ENCODE measurements around the gene CPVL.

Gene CPVL

GRCh38 chr7:28999895-29000716 lies 146.2 kb downstream of the CPVL start:
- H3K27ac ChIP-seq (ENCODE audit: low read depth in 2 of 2, low read length in 2 of 2) = no peak overlapping the region
- no peak overlapping the region for H3K9ac ChIP-seq (ENCODE audit: low read depth in 1 of 2, low read length in 2 of 2)
- H3K4me1 ChIP-seq (ENCODE audit: control insufficient read depth in 2 of 2, insufficient read depth in 2 of 2, low read length in 2 of 2) = no peaks in the 10 kb centered on the region
- no peaks in the 10 kb centered on the region for H3K36me3 ChIP-seq (ENCODE audit: control insufficient read depth in 2 of 2, insufficient read depth in 2 of 2, low read length in 2 of 2)
- H3K27me3 ChIP-seq (ENCODE audit: control insufficient read depth in 2 of 2, insufficient read depth in 2 of 2, low read length in 2 of 2) = no peaks in the 10 kb centered on the region
- no peaks in the 10 kb centered on the region for H3K9me3 ChIP-seq (ENCODE audit: control insufficient read depth in 2 of 2, low read length in 2 of 2)
- H3K4me3 ChIP-seq (ENCODE audit: low read length in 2 of 2) = no peak overlapping the region

DNA sequence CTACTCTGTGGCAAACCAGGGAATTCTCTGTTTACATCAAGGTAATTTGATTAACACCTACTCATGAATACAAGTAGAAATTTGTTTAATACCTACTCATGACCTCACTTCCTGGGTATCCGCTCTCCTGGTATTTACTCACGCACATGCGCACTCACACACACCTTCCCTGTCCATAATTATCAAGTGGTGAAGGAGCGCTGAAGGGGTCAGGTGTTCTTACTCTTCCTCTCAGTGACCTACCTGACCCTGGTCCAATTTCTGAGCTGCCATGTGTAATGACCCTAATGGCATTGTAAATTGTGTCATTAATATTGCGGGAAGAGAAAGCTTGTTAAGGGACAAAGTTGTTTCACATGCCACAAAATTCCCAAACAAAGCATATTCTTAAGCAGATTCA lies 146.9 kb downstream of the CPVL start:
- no peak overlapping the region for H3K9ac ChIP-seq (ENCODE audit: low read depth in 1 of 2, low read length in 2 of 2)
- H3K4me1 ChIP-seq (ENCODE audit: control insufficient read depth in 2 of 2, insufficient read depth in 2 of 2, low read length in 2 of 2) = no peaks in the 10 kb centered on the region
- H3K27me3 ChIP-seq (ENCODE audit: control insufficient read depth in 2 of 2, insufficient read depth in 2 of 2, low read length in 2 of 2) = no peaks in the 10 kb centered on the region

DNA sequence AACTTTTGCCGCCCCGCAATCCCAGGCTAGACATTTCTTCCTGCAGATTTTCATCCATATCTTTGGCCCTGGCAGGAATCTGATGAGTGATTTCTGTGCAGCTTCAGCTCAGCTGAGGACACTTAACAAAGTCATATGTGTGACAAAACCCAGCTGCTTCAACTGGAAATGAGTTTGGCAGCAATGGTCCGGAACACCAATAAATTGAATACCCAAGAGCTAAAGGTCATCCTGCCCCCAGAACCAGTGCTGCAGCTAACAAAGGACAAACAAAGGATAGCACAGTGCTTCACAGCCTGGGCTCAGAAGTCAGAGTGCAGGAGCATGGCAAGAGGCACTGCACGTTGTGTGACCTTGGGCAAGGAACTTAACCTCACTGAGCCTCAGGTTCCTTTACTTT lies 148.2 kb downstream of the CPVL start:
- no peak overlapping the region for H3K27ac ChIP-seq (ENCODE audit: low read depth in 2 of 2, low read length in 2 of 2)
- no peak overlapping the region for H3K4me3 ChIP-seq (ENCODE audit: low read length in 2 of 2)
- H3K9me3 ChIP-seq (ENCODE audit: control insufficient read depth in 2 of 2, low read length in 2 of 2) = no peaks in the 10 kb centered on the region
- no peaks in the 10 kb centered on the region for H3K36me3 ChIP-seq (ENCODE audit: control insufficient read depth in 2 of 2, insufficient read depth in 2 of 2, low read length in 2 of 2)
- H3K9ac ChIP-seq (ENCODE audit: low read depth in 1 of 2, low read length in 2 of 2) = no peak overlapping the region
- H3K4me1 ChIP-seq (ENCODE audit: control insufficient read depth in 2 of 2, insufficient read depth in 2 of 2, low read length in 2 of 2) = no peaks in the 10 kb centered on the region
- no peaks in the 10 kb centered on the region for H3K27me3 ChIP-seq (ENCODE audit: control insufficient read depth in 2 of 2, insufficient read depth in 2 of 2, low read length in 2 of 2)

More for the DNA sequence above, 146.9 kb downstream of the CPVL start:
- no peak overlapping the region for H3K4me3 ChIP-seq (ENCODE audit: low read length in 2 of 2)
- H3K36me3 ChIP-seq (ENCODE audit: control insufficient read depth in 2 of 2, insufficient read depth in 2 of 2, low read length in 2 of 2) = no peaks in the 10 kb centered on the region
- no peak overlapping the region for H3K27ac ChIP-seq (ENCODE audit: low read depth in 2 of 2, low read length in 2 of 2)
- no peaks in the 10 kb centered on the region for H3K9me3 ChIP-seq (ENCODE audit: control insufficient read depth in 2 of 2, low read length in 2 of 2)

DNA sequence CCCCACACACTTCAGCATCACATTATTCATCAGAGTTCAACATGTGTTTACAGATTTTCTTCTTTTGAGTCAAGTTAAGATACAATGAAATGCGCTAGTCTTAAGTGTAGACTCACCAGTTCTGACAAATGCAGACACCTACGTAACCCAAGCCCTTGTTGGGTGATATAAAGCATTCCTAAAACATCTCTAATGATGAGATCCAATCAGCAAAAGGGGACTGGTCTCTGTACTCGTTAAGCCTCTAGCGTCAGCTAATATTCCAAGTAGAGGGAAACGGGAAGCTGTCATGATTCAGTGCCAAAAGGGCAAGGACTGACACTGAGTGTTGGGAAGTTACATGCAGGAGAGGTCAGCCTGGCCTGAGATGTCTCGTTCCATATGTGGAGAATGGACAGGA lies 149.5 kb downstream of the CPVL start:
- H3K4me3 ChIP-seq (ENCODE audit: low read length in 2 of 2) = no peak overlapping the region
- H3K27me3 ChIP-seq (ENCODE audit: control insufficient read depth in 2 of 2, insufficient read depth in 2 of 2, low read length in 2 of 2) = no peaks in the 10 kb centered on the region
- H3K27ac ChIP-seq (ENCODE audit: low read depth in 2 of 2, low read length in 2 of 2) = no peak overlapping the region
- H3K4me1 ChIP-seq (ENCODE audit: control insufficient read depth in 2 of 2, insufficient read depth in 2 of 2, low read length in 2 of 2) = no peaks in the 10 kb centered on the region
- H3K9ac ChIP-seq (ENCODE audit: low read depth in 1 of 2, low read length in 2 of 2) = no peak overlapping the region
- no peaks in the 10 kb centered on the region for H3K9me3 ChIP-seq (ENCODE audit: control insufficient read depth in 2 of 2, low read length in 2 of 2)
- no peaks in the 10 kb centered on the region for H3K36me3 ChIP-seq (ENCODE audit: control insufficient read depth in 2 of 2, insufficient read depth in 2 of 2, low read length in 2 of 2)

- no peak overlapping the region for H3K4me3 ChIP-seq (ENCODE audit: low read length in 2 of 2)
- H3K27ac ChIP-seq (ENCODE audit: low read depth in 2 of 2, low read length in 2 of 2) = no peak overlapping the region
- H3K36me3 ChIP-seq (ENCODE audit: control insufficient read depth in 2 of 2, insufficient read depth in 2 of 2, low read length in 2 of 2) = no peaks in the 10 kb centered on the region
- no peaks in the 10 kb centered on the region for H3K27me3 ChIP-seq (ENCODE audit: control insufficient read depth in 2 of 2, insufficient read depth in 2 of 2, low read length in 2 of 2)
- no peaks in the 10 kb centered on the region for H3K9me3 ChIP-seq (ENCODE audit: control insufficient read depth in 2 of 2, low read length in 2 of 2)
- H3K4me1 ChIP-seq (ENCODE audit: control insufficient read depth in 2 of 2, insufficient read depth in 2 of 2, low read length in 2 of 2) = no peaks in the 10 kb centered on the region
- H3K9ac ChIP-seq (ENCODE audit: low read depth in 1 of 2, low read length in 2 of 2) = no peak overlapping the region
These were observed 153.0 kb downstream of the CPVL start for GRCh38 chr7:28993371-28993770.

GRCh38 chr7:28992798-28993197 lies 153.5 kb downstream of the CPVL start:
- no peaks in the 10 kb centered on the region for H3K9me3 ChIP-seq (ENCODE audit: control insufficient read depth in 2 of 2, low read length in 2 of 2)
- H3K9ac ChIP-seq (ENCODE audit: low read depth in 1 of 2, low read length in 2 of 2) = no peak overlapping the region
- no peaks in the 10 kb centered on the region for H3K27me3 ChIP-seq (ENCODE audit: control insufficient read depth in 2 of 2, insufficient read depth in 2 of 2, low read length in 2 of 2)
- H3K4me3 ChIP-seq (ENCODE audit: low read length in 2 of 2) = no peak overlapping the region
- H3K27ac ChIP-seq (ENCODE audit: low read depth in 2 of 2, low read length in 2 of 2) = no peak overlapping the region
- no peaks in the 10 kb centered on the region for H3K4me1 ChIP-seq (ENCODE audit: control insufficient read depth in 2 of 2, insufficient read depth in 2 of 2, low read length in 2 of 2)
- H3K36me3 ChIP-seq (ENCODE audit: control insufficient read depth in 2 of 2, insufficient read depth in 2 of 2, low read length in 2 of 2) = no peaks in the 10 kb centered on the region

- Histone ChIP-seq H3K9me3 (ENCODE audit: control insufficient read depth in 2 of 2, low read length in 2 of 2) (no peaks in the 10 kb centered on the region), H3K27me3 (ENCODE audit: control insufficient read depth in 2 of 2, insufficient read depth in 2 of 2, low read length in 2 of 2) (no peaks in the 10 kb centered on the region), H3K36me3 (ENCODE audit: control insufficient read depth in 2 of 2, insufficient read depth in 2 of 2, low read length in 2 of 2) (no peaks in the 10 kb centered on the region), H3K27ac (ENCODE audit: low read depth in 2 of 2, low read length in 2 of 2) (no peak overlapping the region), H3K4me3 (ENCODE audit: low read length in 2 of 2) (no peak overlapping the region), H3K4me1 (ENCODE audit: control insufficient read depth in 2 of 2, insufficient read depth in 2 of 2, low read length in 2 of 2) (no peaks in the 10 kb centered on the region), H3K9ac (ENCODE audit: low read depth in 1 of 2, low read length in 2 of 2) (no peak overlapping the region)
These were observed 156.0 kb downstream of the CPVL start for GRCh38 chr7:28990200-28990960.

- no peaks in the 10 kb centered on the region for H3K4me1 ChIP-seq (ENCODE audit: control insufficient read depth in 2 of 2, insufficient read depth in 2 of 2, low read length in 2 of 2)
- no peaks in the 10 kb centered on the region for H3K36me3 ChIP-seq (ENCODE audit: control insufficient read depth in 2 of 2, insufficient read depth in 2 of 2, low read length in 2 of 2)
- no peaks in the 10 kb centered on the region for H3K9me3 ChIP-seq (ENCODE audit: control insufficient read depth in 2 of 2, low read length in 2 of 2)
- H3K9ac ChIP-seq (ENCODE audit: low read depth in 1 of 2, low read length in 2 of 2) = no peak overlapping the region
- H3K4me3 ChIP-seq (ENCODE audit: low read length in 2 of 2) = no peak overlapping the region
- H3K27me3 ChIP-seq (ENCODE audit: control insufficient read depth in 2 of 2, insufficient read depth in 2 of 2, low read length in 2 of 2) = no peaks in the 10 kb centered on the region
- H3K27ac ChIP-seq (ENCODE audit: low read depth in 2 of 2, low read length in 2 of 2) = no peak overlapping the region
These were observed 156.9 kb downstream of the CPVL start for GRCh38 chr7:28989211-28989980.

GRCh38 chr7:28988810-28989209 lies 157.5 kb downstream of the CPVL start:
- no peaks in the 10 kb centered on the region for H3K36me3 ChIP-seq (ENCODE audit: control insufficient read depth in 2 of 2, insufficient read depth in 2 of 2, low read length in 2 of 2)
- H3K9me3 ChIP-seq (ENCODE audit: control insufficient read depth in 2 of 2, low read length in 2 of 2) = no peaks in the 10 kb centered on the region
- no peak overlapping the region for H3K4me3 ChIP-seq (ENCODE audit: low read length in 2 of 2)
- H3K4me1 ChIP-seq (ENCODE audit: control insufficient read depth in 2 of 2, insufficient read depth in 2 of 2, low read length in 2 of 2) = no peaks in the 10 kb centered on the region
- H3K9ac ChIP-seq (ENCODE audit: low read depth in 1 of 2, low read length in 2 of 2) = no peak overlapping the region
- H3K27me3 ChIP-seq (ENCODE audit: control insufficient read depth in 2 of 2, insufficient read depth in 2 of 2, low read length in 2 of 2) = no peaks in the 10 kb centered on the region
- H3K27ac ChIP-seq (ENCODE audit: low read depth in 2 of 2, low read length in 2 of 2) = no peak overlapping the region

DNA sequence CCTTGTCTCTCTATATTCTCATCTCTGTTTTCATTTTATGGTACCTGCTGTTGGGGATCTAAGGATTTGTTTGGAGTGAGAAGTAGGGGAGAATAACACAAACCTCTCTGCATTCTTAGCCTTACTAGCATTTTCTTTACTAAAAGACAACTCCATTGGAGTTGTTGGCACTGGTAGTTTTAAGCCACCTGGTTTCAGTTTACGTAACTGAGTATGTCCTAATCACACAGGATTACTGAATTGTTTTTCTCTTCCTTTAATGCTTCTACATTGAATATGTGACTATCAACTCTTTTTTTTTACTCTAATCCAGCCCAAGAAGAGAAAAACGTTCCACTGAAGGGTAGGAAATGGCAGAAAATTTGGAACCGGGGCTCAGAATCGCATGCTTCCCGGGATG lies 158.2 kb downstream of the CPVL start:
- Histone ChIP-seq H3K4me1 (ENCODE audit: control insufficient read depth in 2 of 2, insufficient read depth in 2 of 2, low read length in 2 of 2) (no peaks in the 10 kb centered on the region), H3K27me3 (ENCODE audit: control insufficient read depth in 2 of 2, insufficient read depth in 2 of 2, low read length in 2 of 2) (no peaks in the 10 kb centered on the region), H3K4me3 (ENCODE audit: low read length in 2 of 2) (no peak overlapping the region), H3K9me3 (ENCODE audit: control insufficient read depth in 2 of 2, low read length in 2 of 2) (no peaks in the 10 kb centered on the region), H3K27ac (ENCODE audit: low read depth in 2 of 2, low read length in 2 of 2) (no peak overlapping the region), H3K9ac (ENCODE audit: low read depth in 1 of 2, low read length in 2 of 2) (no peak overlapping the region), H3K36me3 (ENCODE audit: control insufficient read depth in 2 of 2, insufficient read depth in 2 of 2, low read length in 2 of 2) (no peaks in the 10 kb centered on the region)
